WTC11 (cell line): ENCODE results near the gene SYNDIG1. TPM values are rescaled to one million over a fixed set of nuclear protein-coding genes. Genes with fewer than 3 reads are reported as not detected.

Experiments used
- ATAC-seq: fragments of 200-7000 bp; cut with Tn5 transposase; 2 replicates; pipeline ENCODE4 v1.10.0; 2021; ENCODE audit warnings: mild to moderate bottlenecking, moderate library complexity
- CTCF ChIA-PET: fragments of 300-600 bp; sonication (Branson Sonifier 250); formaldehyde crosslinking; loops from one replicate; lab custom pipeline; 2021; ENCODE audit warnings: antibody characterized with exemption; lab: Charles Lee
- POLR2A ChIA-PET: fragments of 350-600 bp; sonication (Branson Sonifier 250); formaldehyde crosslinking; loops from one replicate; lab custom pipeline; 2021; ENCODE audit warnings: antibody characterized with exemption; lab: Charles Lee
- DNase-seq: peaks from one replicate; pipeline ENCODE4 v3.0.0; 2021; ENCODE audit warnings: low spot score
- H3K27ac Mint-ChIP-seq: 2 replicates; pipeline ENCODE4 v1.8.0; 2021; ENCODE audit warnings: mixed read lengths
- H3K27me3 Mint-ChIP-seq: 2 replicates; pipeline ENCODE4 v1.8.0; 2021; ENCODE audit warnings: low read depth, mild to moderate bottlenecking, moderate library complexity, mixed read lengths
- H3K36me3 Mint-ChIP-seq: 2 replicates; pipeline ENCODE4 v1.8.0; 2021; ENCODE audit warnings: mixed read lengths
- H3K4me1 Mint-ChIP-seq: 2 replicates; pipeline ENCODE4 v1.8.0; 2022; ENCODE audit warnings: mixed read lengths
- H3K4me3 Mint-ChIP-seq: 2 replicates; pipeline ENCODE4 v1.8.0; 2021; ENCODE audit warnings: mild to moderate bottlenecking, moderate library complexity, mixed read lengths
- H3K9me3 Mint-ChIP-seq: 2 replicates; pipeline ENCODE4 v1.8.0; 2021; ENCODE audit warnings: mixed read lengths
- EMX1 ChIP-seq: fragments of 250-450 bp; sonication (Bioruptor Pico); IDR thresholded peaks from 2 replicates; pipeline ENCODE4 v1.8.0; 2021; ENCODE audit warnings: mild to moderate bottlenecking
- GABPB1 ChIP-seq: sonication (generic); formaldehyde crosslinking; IDR thresholded peaks from 2 replicates; pipeline ENCODE4 v1.8.1; 2023; ENCODE audit warnings: mild to moderate bottlenecking, missing genetic modification reagents
- GRHL2 ChIP-seq: fragments of 250-450 bp; sonication (Bioruptor Pico); IDR thresholded peaks from 2 replicates; pipeline ENCODE4 v1.8.0; 2022; ENCODE audit warnings: mild to moderate bottlenecking, moderate library complexity; ENCODE audit not compliant: insufficient replicate concordance, severe bottlenecking
- GTF2I ChIP-seq: fragments of 250-450 bp; sonication (Bioruptor Pico); conservative IDR thresholded peaks from 2 replicates; pipeline ENCODE4 v1.4.0; 2021; ENCODE audit warnings: mild to moderate bottlenecking
- HMGA2 ChIP-seq: fragments of 250-450 bp; sonication (Bioruptor Pico); IDR thresholded peaks from 2 replicates; pipeline ENCODE4 v1.4.0; 2021; ENCODE audit warnings: mild to moderate bottlenecking, moderate library complexity
- JUN ChIP-seq: sonication (generic); formaldehyde crosslinking; IDR thresholded peaks from 2 replicates; pipeline ENCODE4 v1.8.0; 2023; ENCODE audit warnings: mild to moderate bottlenecking, missing genetic modification reagents
- NFYB ChIP-seq: sonication (generic); formaldehyde crosslinking; conservative IDR thresholded peaks from 2 replicates; pipeline ENCODE4 v1.8.0; 2022; ENCODE audit warnings: low read depth, missing genetic modification reagents
- NR2C2 ChIP-seq: sonication (generic); formaldehyde crosslinking; IDR thresholded peaks from 2 replicates; pipeline ENCODE4 v1.8.0; 2022; ENCODE audit warnings: mild to moderate bottlenecking, missing genetic modification reagents
- PRRX2 ChIP-seq: fragments of 250-450 bp; sonication (Bioruptor Pico); IDR thresholded peaks from 2 replicates; pipeline ENCODE4 v1.8.0; 2021; ENCODE audit warnings: mild to moderate bottlenecking
- RELA ChIP-seq: sonication (generic); formaldehyde crosslinking; IDR thresholded peaks from 2 replicates; pipeline ENCODE4 v1.8.1; 2022; ENCODE audit warnings: missing genetic modification reagents, mild to moderate bottlenecking, borderline replicate concordance
- SMAD3 ChIP-seq: sonication (generic); formaldehyde crosslinking; IDR thresholded peaks from 2 replicates; pipeline ENCODE4 v1.8.0; 2022; ENCODE audit warnings: missing genetic modification reagents, mild to moderate bottlenecking, borderline replicate concordance
- SOX15 ChIP-seq: fragments of 250-450 bp; sonication (Bioruptor Pico); IDR thresholded peaks from 2 replicates; pipeline ENCODE4 v1.9.0; 2021; ENCODE audit warnings: mild to moderate bottlenecking
- TP53 ChIP-seq: sonication (generic); formaldehyde crosslinking; IDR thresholded peaks from 2 replicates; pipeline ENCODE4 v1.8.1; 2023; ENCODE audit warnings: mild to moderate bottlenecking, missing genetic modification reagents
- ZNF121 ChIP-seq: sonication (generic); formaldehyde crosslinking; IDR thresholded peaks from 2 replicates; pipeline ENCODE4 v1.8.0; 2023; ENCODE audit warnings: missing genetic modification reagents
- ZNF317 ChIP-seq: sonication (generic); formaldehyde crosslinking; IDR thresholded peaks from 2 replicates; pipeline ENCODE4 v1.8.1; 2023; ENCODE audit warnings: low read depth, mild to moderate bottlenecking, moderate library complexity, missing genetic modification reagents, borderline replicate concordance
- ZNF396 ChIP-seq: fragments of 250-450 bp; sonication (Bioruptor Pico); IDR thresholded peaks from 2 replicates; pipeline ENCODE4 v1.8.0; 2021; ENCODE audit warnings: mild to moderate bottlenecking, moderate library complexity, borderline replicate concordance
- ZNF671 ChIP-seq: fragments of 250-450 bp; sonication (Bioruptor Pico); IDR thresholded peaks from 2 replicates; pipeline ENCODE4 v1.8.0; 2021; ENCODE audit warnings: mild to moderate bottlenecking
- total RNA-seq: library from RNA; stranded (reverse); gene quantifications from 3 replicates; pipeline ENCODE4 v1.2.3, GENCODE V29; 2021
- TF ChIP-seq, protein P1 (sequence below): sonication (generic); formaldehyde crosslinking; conservative IDR thresholded peaks from 2 replicates; pipeline ENCODE4 v1.8.1; 2022; ENCODE audit warnings: mild to moderate bottlenecking, missing genetic modification reagents
- TF ChIP-seq, protein P2 (sequence below): sonication (generic); formaldehyde crosslinking; IDR thresholded peaks from 2 replicates; pipeline ENCODE4 v1.8.1; 2023; ENCODE audit warnings: mild to moderate bottlenecking, missing genetic modification reagents, moderate library complexity
- TF ChIP-seq, protein P3 (sequence below): sonication (generic); formaldehyde crosslinking; IDR thresholded peaks from 2 replicates; pipeline ENCODE4 v1.8.1; 2022; ENCODE audit warnings: low read depth, missing genetic modification reagents, borderline replicate concordance
- TF ChIP-seq, protein P4 (sequence below): sonication (generic); formaldehyde crosslinking; IDR thresholded peaks from 2 replicates; pipeline ENCODE4 v1.8.1; 2022; ENCODE audit warnings: mild to moderate bottlenecking, missing genetic modification reagents, moderate library complexity, borderline replicate concordance
- TF ChIP-seq, protein P5 (sequence below): fragments of 200-600 bp; IDR thresholded peaks from 2 replicates; pipeline ENCODE4 v1.8.0; 2022; ENCODE audit warnings: antibody characterized with exemption
- TF ChIP-seq, protein P6 (sequence below): sonication (generic); formaldehyde crosslinking; IDR thresholded peaks from 2 replicates; pipeline ENCODE4 v1.8.0; 2022; ENCODE audit warnings: mild to moderate bottlenecking, missing genetic modification reagents
- TF ChIP-seq, protein P7 (sequence below): fragments of 250-450 bp; sonication (Bioruptor Pico); IDR thresholded peaks from 2 replicates; pipeline ENCODE4 v1.9.0; 2021; ENCODE audit warnings: mild to moderate bottlenecking

Gene SYNDIG1
- total RNA-seq, 1 experiment from 2014 or later, result 6.4 TPM

DNA sequence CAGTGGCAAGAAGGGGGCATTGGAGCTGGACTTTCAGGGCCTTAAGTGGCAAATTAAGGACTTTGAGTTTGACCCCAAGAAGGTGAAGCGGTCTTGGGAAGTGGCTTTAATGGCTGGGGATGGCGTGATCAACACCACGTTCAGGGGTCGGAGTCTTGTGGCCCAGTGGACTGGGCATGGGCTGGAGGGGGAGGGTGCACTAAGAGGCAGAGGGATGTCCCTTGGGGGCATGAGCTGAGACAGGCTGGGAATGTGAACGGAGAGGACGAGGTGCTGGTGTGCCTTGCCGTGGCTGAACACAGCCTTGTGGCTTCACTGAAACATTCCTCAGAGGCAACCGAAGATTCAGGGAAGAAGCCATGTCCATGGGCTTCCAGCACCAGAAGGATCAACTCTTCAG, 227.0 kb downstream of the SYNDIG1 start:
- no peak overlapping the region for H3K27ac Mint-ChIP-seq
- TF ChIP-seq RELA (CRISPR knock-in tag) (no peak), TP53 (CRISPR knock-in tag) (no peak), ZNF317 (CRISPR knock-in tag) (no peak), GABPB1 (CRISPR knock-in tag) (no peak), GRHL2 (no peak), GTF2I (CRISPR knock-in tag) (no peak), SOX15 (CRISPR knock-in tag) (no peak), SMAD3 (no peak), NR2C2 (CRISPR knock-in tag) (no peak)
- TF ChIP-seq, protein P1, sequence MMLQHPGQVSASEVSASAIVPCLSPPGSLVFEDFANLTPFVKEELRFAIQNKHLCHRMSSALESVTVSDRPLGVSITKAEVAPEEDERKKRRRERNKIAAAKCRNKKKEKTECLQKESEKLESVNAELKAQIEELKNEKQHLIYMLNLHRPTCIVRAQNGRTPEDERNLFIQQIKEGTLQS (CRISPR knock-in tag), result no peak
- TF ChIP-seq, protein P2, sequence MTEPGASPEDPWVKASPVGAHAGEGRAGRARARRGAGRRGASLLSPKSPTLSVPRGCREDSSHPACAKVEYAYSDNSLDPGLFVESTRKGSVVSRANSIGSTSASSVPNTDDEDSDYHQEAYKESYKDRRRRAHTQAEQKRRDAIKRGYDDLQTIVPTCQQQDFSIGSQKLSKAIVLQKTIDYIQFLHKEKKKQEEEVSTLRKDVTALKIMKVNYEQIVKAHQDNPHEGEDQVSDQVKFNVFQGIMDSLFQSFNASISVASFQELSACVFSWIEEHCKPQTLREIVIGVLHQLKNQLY (CRISPR knock-in tag), result no peak
- ATAC-seq (no peak), DNase-seq (no peak)
- peaks cover 7% of the 10 kb centered on the region for H3K9me3 Mint-ChIP-seq
- H3K36me3 Mint-ChIP-seq, result no peaks in the 10 kb centered on the region
- no peak overlapping the region for H3K4me3 Mint-ChIP-seq
- H3K4me1 Mint-ChIP-seq, result no peaks in the 10 kb centered on the region
- POLR2A ChIA-PET, result no interaction called here
- no peaks in the 10 kb centered on the region for H3K27me3 Mint-ChIP-seq
- CTCF ChIA-PET, result no interaction called here

DNA sequence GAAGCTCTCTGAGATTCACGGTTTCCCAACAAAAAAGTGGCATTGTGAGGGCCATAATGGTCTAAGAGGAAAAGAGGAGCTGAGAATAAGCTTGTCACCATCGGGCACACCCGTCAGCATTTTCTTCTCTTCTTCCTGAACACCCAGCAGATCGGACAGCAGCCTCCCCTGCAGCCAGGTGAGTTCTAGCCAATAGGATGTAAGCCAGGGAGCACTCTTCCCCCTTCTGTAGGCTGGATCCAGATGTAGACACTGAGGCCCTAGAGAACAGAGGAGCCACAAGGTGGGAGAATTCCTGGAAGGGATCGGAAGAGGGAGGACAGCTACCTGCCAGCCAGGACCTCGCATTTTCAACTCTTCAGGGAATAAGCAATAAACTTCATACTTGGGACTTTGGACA, 228.0 kb downstream of the SYNDIG1 start:
- no peak for TF ChIP-seq JUN (CRISPR knock-in tag)
- no peak for TF ChIP-seq NFYB (CRISPR knock-in tag)
- no peak for TF ChIP-seq HMGA2 (CRISPR knock-in tag)
- TF ChIP-seq, protein P3, sequence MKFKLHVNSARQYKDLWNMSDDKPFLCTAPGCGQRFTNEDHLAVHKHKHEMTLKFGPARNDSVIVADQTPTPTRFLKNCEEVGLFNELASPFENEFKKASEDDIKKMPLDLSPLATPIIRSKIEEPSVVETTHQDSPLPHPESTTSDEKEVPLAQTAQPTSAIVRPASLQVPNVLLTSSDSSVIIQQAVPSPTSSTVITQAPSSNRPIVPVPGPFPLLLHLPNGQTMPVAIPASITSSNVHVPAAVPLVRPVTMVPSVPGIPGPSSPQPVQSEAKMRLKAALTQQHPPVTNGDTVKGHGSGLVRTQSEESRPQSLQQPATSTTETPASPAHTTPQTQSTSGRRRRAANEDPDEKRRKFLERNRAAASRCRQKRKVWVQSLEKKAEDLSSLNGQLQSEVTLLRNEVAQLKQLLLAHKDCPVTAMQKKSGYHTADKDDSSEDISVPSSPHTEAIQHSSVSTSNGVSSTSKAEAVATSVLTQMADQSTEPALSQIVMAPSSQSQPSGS, result no peak
- TF ChIP-seq, protein P4, sequence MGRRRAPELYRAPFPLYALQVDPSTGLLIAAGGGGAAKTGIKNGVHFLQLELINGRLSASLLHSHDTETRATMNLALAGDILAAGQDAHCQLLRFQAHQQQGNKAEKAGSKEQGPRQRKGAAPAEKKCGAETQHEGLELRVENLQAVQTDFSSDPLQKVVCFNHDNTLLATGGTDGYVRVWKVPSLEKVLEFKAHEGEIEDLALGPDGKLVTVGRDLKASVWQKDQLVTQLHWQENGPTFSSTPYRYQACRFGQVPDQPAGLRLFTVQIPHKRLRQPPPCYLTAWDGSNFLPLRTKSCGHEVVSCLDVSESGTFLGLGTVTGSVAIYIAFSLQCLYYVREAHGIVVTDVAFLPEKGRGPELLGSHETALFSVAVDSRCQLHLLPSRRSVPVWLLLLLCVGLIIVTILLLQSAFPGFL (CRISPR knock-in tag), result no peak
- TF ChIP-seq, protein P5, sequence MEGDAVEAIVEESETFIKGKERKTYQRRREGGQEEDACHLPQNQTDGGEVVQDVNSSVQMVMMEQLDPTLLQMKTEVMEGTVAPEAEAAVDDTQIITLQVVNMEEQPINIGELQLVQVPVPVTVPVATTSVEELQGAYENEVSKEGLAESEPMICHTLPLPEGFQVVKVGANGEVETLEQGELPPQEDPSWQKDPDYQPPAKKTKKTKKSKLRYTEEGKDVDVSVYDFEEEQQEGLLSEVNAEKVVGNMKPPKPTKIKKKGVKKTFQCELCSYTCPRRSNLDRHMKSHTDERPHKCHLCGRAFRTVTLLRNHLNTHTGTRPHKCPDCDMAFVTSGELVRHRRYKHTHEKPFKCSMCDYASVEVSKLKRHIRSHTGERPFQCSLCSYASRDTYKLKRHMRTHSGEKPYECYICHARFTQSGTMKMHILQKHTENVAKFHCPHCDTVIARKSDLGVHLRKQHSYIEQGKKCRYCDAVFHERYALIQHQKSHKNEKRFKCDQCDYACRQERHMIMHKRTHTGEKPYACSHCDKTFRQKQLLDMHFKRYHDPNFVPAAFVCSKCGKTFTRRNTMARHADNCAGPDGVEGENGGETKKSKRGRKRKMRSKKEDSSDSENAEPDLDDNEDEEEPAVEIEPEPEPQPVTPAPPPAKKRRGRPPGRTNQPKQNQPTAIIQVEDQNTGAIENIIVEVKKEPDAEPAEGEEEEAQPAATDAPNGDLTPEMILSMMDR, result no peak
- no peak for TF ChIP-seq EMX1 (CRISPR knock-in tag)
- TF ChIP-seq, protein P6, sequence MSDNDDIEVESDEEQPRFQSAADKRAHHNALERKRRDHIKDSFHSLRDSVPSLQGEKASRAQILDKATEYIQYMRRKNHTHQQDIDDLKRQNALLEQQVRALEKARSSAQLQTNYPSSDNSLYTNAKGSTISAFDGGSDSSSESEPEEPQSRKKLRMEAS, result no peak
- TF ChIP-seq PRRX2, result no peak
- POLR2A ChIA-PET, result no interaction called here
- DNase-seq (no peak), ATAC-seq (no peak)
- Mint-ChIP-seq H3K9me3 (peaks cover 7% of the 10 kb centered on the region), H3K27ac (no peak overlapping the region), H3K4me1 (no peaks in the 10 kb centered on the region), H3K27me3 (no peaks in the 10 kb centered on the region), H3K36me3 (no peaks in the 10 kb centered on the region), H3K4me3 (no peak overlapping the region)
- CTCF ChIA-PET, result no interaction called here

DNA sequence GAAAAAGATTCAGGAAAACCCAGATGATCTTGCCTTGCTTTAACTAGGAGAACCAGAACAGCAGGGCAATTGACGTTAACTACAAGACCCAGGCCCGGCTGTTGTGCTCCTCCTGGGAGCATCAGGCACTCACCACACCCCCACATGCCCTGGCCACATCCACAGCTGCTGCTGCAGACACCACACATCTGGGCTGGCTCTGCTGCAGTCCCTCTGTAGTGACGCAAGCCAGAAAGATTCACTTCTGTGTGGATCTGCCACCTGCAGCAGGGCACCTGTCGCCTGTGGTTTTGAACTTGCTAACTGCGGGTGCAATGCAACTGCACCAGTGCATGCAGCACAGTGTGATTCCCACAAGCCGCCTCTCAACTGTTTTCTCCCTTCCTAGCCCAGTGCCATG, 228.8 kb downstream of the SYNDIG1 start:
- ChIA-PET CTCF (no interaction called here), POLR2A (no interaction called here)
- Mint-ChIP-seq H3K36me3 (no peaks in the 10 kb centered on the region), H3K4me3 (no peak overlapping the region), H3K27ac (no peak overlapping the region), H3K27me3 (no peaks in the 10 kb centered on the region), H3K9me3 (peaks cover 7% of the 10 kb centered on the region), H3K4me1 (no peaks in the 10 kb centered on the region)
- DNase-seq (no peak), ATAC-seq (no peak)
- TF ChIP-seq, protein P5, result no peak
- TF ChIP-seq ZNF396 (no peak), ZNF671 (no peak), GABPB1 (CRISPR knock-in tag) (no peak), ZNF121 (no peak)
- TF ChIP-seq, protein P7, sequence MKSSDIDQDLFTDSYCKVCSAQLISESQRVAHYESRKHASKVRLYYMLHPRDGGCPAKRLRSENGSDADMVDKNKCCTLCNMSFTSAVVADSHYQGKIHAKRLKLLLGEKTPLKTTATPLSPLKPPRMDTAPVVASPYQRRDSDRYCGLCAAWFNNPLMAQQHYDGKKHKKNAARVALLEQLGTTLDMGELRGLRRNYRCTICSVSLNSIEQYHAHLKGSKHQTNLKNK, result no peak
- TF ChIP-seq, protein P1 (CRISPR knock-in tag), result no peak
